Prostate gland (tissue), 2 donors: Measurements from ENCODE around the gene IKZF2. TPM values are rescaled to one million over a fixed set of nuclear protein-coding genes. Genes with fewer than 3 reads are reported as not detected.

Experiments
- DNase-seq: peaks from one replicate; pipeline ENCODE4 v3.0.0-alpha.2; 2019; ENCODE audit warnings: low spot score
- H3K27ac ChIP-seq, 2 donors: fragments of 200-600 bp; sonication (generic); 2 replicates each; pipeline ENCODE4 v1.5.1; 2017 to 2019
- H3K27me3 ChIP-seq: fragments of 200-600 bp; sonication (generic); replicated peaks from 2 replicates; pipeline ENCODE4 v1.5.1; 2019; ENCODE audit not compliant: insufficient read depth
- H3K36me3 ChIP-seq, 2 donors: fragments of 200-600 bp; sonication (generic); 1 replicate in 1 of 2; 2 replicates in 1 of 2; pipeline versions ENCODE4 v1.5.1 to v1.8.1; 2017 to 2019
- H3K4me1 ChIP-seq: fragments of 200-600 bp; sonication (generic); replicated peaks from 2 replicates; pipeline ENCODE4 v1.5.1; 2019
- H3K4me3 ChIP-seq, 2 donors: fragments of 200-600 bp; sonication (generic); 2 replicates each; pipeline ENCODE4 v1.5.1; 2017 to 2019
- H3K9me3 ChIP-seq: fragments of 200-600 bp; sonication (generic); 2 replicates; pipeline ENCODE4 v1.5.1; 2017
- CTCF ChIP-seq, 4 experiments: fragments of 200-600 bp in 2 of 4; fragments of 450-650 bp in 2 of 4; sonication (generic) in 2 of 4; IDR thresholded peaks; 1 replicate in 3 of 4; 2 replicates in 1 of 4; pipeline ENCODE4 v1.5.1; 2016 to 2019; ENCODE audit warnings: antibody characterized with exemption in 4 of 4, mild to moderate bottlenecking in 2 of 4, moderate library complexity in 2 of 4
- POLR2A ChIP-seq: fragments of 450-650 bp; IDR thresholded peaks from one replicate; pipeline ENCODE4 v1.6.1; 2016; ENCODE audit warnings: antibody characterized with exemption, mild to moderate bottlenecking
- POLR2AphosphoS5 ChIP-seq: sonication (generic); formaldehyde crosslinking; IDR thresholded peaks from one replicate; pipeline ENCODE4 v1.6.1; 2017; ENCODE audit warnings: antibody characterized with exemption
- WGBS: methylation state at CpG from one replicate; pipeline ENCODE4 v1.1.5; 2018; 5-methylcytosine and 5-hydroxymethylcytosine counted together
- intact Hi-C: fragments of 100-400 bp; cut with DNase I; formaldehyde crosslinking; loops from one replicate; pipeline ENCODE4 v1.14.2; 2022
- total RNA-seq, 2 donors: library from RNA; depleted of rRNA; stranded (reverse); fragments of >200 nt; gene quantifications; one replicate each; pipeline ENCODE4 v1.1.0, GENCODE V29; 2016

The IKZF2 gene
- total RNA-seq, 2 donors from 2014 or later, result 24.4 to 27.8 TPM

DNA sequence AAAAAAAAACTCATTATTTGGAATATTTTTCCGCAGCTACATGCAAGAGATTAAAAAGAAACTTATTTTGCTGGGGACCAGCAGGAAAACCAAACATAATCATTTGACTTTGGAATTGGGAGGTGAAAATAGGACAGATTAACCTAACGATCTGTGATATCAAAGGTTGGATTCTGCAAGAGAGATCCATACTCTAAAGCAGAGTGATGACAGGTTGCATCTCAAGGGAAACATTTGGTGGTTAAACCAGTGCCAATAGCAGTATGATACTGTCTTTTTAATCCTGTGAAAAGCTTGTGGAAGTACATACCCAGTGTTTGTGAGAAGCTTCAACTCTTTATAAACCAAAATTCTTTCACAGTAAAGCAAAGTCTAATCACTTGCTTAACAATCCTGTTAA lies 5.3 kb upstream of the IKZF2 start:
- TF ChIP-seq POLR2A (no peak), POLR2AphosphoS5 (no peak), CTCF (IDR thresholded peaks at IDR 0.05) (no peak)
- no peak for DNase-seq
- Histone ChIP-seq H3K36me3 (no peaks in the 10 kb centered on the region), H3K27me3 (no peaks in the 10 kb centered on the region), H3K4me3 (no peak overlapping the region), H3K27ac (no peak overlapping the region), H3K9me3 (no peaks in the 10 kb centered on the region), H3K4me1 (no peaks in the 10 kb centered on the region)
- intact Hi-C loops, result no loop called here
- WGBS, result 89% methylated on average over 2 of the region's 2 CpGs

- no peak for DNase-seq
- Histone ChIP-seq H3K27ac (peak overlapping the region; percentile 96), H3K9me3 (no peaks in the 10 kb centered on the region), H3K36me3 (no peaks in the 10 kb centered on the region), H3K27me3 (no peaks in the 10 kb centered on the region), H3K4me1 (peaks cover 4% of the 10 kb centered on the region), H3K4me3 (peak overlapping the region; percentile 80 to 85)
- intact Hi-C loops, result loop anchor here (2.0 to 5.0 kb wide), 2 partner anchors 376 to 466 kb away; no protein-coding TSS in a partner anchor
- WGBS, result 55% methylated on average over 6 of the region's 6 CpGs
- TF ChIP-seq POLR2A (no peak), POLR2AphosphoS5 (no peak), CTCF (IDR thresholded peaks at IDR 0.05) (no peak)
Observed at GRCh38 chr2:213152888-213153287, 1.5 kb upstream of the IKZF2 start.

- Histone ChIP-seq H3K4me1 (peaks cover 4% of the 10 kb centered on the region), H3K27ac (peak overlapping the region; percentile 96), H3K4me3 (peak overlapping the region; percentile 80 to 85), H3K36me3 (no peaks in the 10 kb centered on the region), H3K9me3 (no peaks in the 10 kb centered on the region), H3K27me3 (no peaks in the 10 kb centered on the region)
- WGBS, result under 1% methylated on average over 32 of the region's 39 CpGs
- intact Hi-C loops, result loop anchor here (2.0 to 5.0 kb wide), 2 partner anchors 375 to 465 kb away; no protein-coding TSS in a partner anchor
- DNase-seq, result peak; percentile 65
- no peak for TF ChIP-seq POLR2A
- TF ChIP-seq POLR2AphosphoS5, result no peak
- peak; percentile 53 to 68 (median 60) for TF ChIP-seq CTCF (IDR thresholded peaks at IDR 0.05)
Observed at GRCh38 chr2:213152065-213152794, 818 bp upstream of the IKZF2 start.

DNA sequence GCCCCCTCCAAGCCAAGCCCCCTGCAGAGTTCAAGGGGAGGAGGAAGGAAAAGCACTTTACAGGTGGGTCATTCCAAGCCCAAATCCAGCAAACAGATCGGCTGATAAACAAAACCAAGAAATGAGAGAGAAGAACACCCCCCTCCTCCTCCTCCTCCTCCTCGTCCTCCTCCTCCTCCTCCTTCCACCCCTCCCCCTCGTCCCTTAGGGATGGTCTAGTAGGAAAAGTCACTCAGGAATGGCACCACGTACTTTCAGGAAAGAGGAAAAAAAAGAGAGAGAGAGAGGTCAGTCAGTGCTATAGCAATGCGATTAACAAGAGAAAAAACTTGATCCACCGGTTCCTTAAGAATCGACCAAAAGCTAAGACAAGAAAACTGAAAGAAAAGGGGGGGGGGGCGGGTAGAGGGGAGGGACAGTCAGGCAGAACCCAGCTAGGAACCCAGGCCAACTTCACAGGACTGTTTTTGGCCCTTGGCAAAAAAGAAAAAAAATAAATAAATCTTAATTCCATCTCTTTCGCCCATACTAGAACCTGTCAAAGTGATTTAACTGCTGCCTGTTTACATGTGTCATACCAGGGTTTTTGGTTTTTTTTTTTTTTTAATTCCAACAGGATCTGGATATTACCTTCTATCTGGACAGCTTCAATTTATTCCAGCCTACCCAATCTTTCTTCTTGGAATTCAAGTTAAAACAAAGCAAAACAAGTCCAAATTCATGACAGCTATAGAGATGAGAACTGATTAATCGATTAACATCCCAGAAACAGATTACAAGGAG lies 906 bp downstream of the IKZF2 start:
- Histone ChIP-seq H3K27me3 (no peaks in the 10 kb centered on the region), H3K9me3 (no peaks in the 10 kb centered on the region), H3K27ac (peak overlapping the region; percentile 85 to 96), H3K4me1 (peaks cover 4% of the 10 kb centered on the region), H3K36me3 (no peaks in the 10 kb centered on the region), H3K4me3 (peak overlapping the region; percentile 80 to 85)
- peak; percentile 24 for DNase-seq
- WGBS, result 3% methylated on average over 10 of the region's 10 CpGs
- no peak for TF ChIP-seq POLR2A
- TF ChIP-seq CTCF (IDR thresholded peaks at IDR 0.05), result no peak
- no peak for TF ChIP-seq POLR2AphosphoS5
- intact Hi-C loops, result loop anchor here (5.0 kb wide), 1 partner anchor 463 kb away; no protein-coding TSS in a partner anchor
